ENCODE data around the gene USP22. TPM values are rescaled to one million over a fixed set of nuclear protein-coding genes. Genes with fewer than 3 reads are reported as not detected.

The USP22 gene
- polyA plus RNA-seq, 3 donors, result 20.4 to 69.9 (median 27.3) TPM

DNA sequence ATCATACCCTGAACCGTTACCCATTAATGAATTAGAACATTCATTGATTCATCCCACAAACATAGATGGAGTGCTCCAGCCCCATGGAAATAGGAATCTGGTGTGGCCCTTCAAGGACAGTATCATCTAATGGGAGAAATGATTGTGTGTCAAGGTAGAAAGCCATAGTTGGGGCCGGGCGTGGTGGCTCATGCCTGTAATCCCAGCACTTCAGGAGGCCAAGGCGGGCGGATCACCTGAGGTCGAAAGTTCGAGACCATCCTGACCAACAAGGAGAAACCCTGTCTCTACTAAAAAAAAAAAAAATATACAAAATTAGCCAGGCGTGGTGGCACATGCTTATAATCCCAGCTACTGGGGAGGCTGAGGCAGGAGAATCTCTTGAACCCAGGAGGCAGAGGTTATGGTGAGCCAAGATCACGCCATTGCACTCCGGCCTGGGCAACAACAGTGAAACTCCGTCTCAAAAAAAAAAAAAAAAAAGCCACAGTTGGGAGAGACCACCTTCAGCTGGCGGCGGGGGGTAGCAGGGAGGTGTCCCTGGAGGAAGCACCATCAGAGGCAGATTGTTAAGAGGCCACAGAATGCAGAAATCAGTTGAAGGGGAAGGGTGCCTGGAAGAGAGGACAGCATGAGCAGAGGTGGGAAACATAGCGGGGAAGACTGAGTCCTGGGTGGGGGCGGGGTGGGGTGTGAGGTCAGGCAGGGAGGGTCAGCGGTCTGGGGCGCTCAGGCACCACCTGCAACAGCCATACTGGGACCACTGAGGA, 60.0 kb downstream of the USP22 start:
- TF ChIP-seq, protein P1, sequence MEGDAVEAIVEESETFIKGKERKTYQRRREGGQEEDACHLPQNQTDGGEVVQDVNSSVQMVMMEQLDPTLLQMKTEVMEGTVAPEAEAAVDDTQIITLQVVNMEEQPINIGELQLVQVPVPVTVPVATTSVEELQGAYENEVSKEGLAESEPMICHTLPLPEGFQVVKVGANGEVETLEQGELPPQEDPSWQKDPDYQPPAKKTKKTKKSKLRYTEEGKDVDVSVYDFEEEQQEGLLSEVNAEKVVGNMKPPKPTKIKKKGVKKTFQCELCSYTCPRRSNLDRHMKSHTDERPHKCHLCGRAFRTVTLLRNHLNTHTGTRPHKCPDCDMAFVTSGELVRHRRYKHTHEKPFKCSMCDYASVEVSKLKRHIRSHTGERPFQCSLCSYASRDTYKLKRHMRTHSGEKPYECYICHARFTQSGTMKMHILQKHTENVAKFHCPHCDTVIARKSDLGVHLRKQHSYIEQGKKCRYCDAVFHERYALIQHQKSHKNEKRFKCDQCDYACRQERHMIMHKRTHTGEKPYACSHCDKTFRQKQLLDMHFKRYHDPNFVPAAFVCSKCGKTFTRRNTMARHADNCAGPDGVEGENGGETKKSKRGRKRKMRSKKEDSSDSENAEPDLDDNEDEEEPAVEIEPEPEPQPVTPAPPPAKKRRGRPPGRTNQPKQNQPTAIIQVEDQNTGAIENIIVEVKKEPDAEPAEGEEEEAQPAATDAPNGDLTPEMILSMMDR (IDR thresholded peaks at IDR 0.05), result no peak
- no peaks in the 10 kb centered on the region for H3K9me3 ChIP-seq (replicated peaks in 1 of 2; ENCODE audit: control insufficient read depth in 1 of 2, insufficient read depth in 1 of 2, low read length in 2 of 2)
- H3K36me3 ChIP-seq (replicated peaks in 1 of 2; ENCODE audit: control insufficient read depth in 1 of 2, insufficient read depth in 2 of 2, low read length in 2 of 2), result no peaks in the 10 kb centered on the region
- no peaks in the 10 kb centered on the region for H4K20me1 ChIP-seq (ENCODE audit: insufficient read depth, low read length)
- H3K27ac ChIP-seq (ENCODE audit: low read depth in 1 of 2, low read length in 2 of 2), result no peak overlapping the region
- H3K9ac ChIP-seq (ENCODE audit: insufficient read depth, low read length, poor library complexity, severe bottlenecking), result no peak overlapping the region
- no peak for DNase-seq
- intact Hi-C loops (cut with micrococcal nuclease), result no loop called here
- 95% methylated on average over 5 of the region's 17 CpGs for WGBS (ENCODE audit: insufficient coverage)
- H3K79me2 ChIP-seq (ENCODE audit: insufficient read depth, low read length), result no peaks in the 10 kb centered on the region
- Mint-ChIP-seq H3K4me3 (no peak overlapping the region), H3K4me1 (peaks cover 8% of the 10 kb centered on the region), H3K27ac (no peak overlapping the region), H3K27me3 (ENCODE audit: low read depth in 3 of 3) (peaks cover 3 to 11% (median 10%) of the 10 kb centered on the region in 3 donors), H3K36me3 (no peaks in the 10 kb centered on the region), H3K9me3 (peaks cover 0 to 3% (median 0%) of the 10 kb centered on the region in 7 donors)
- no peaks in the 10 kb centered on the region for H3K27me3 ChIP-seq (ENCODE audit: control insufficient read depth in 2 of 2, insufficient read depth in 2 of 2, low read length in 2 of 2)
- no peak overlapping the region for H3K4me2 ChIP-seq (replicated peaks; ENCODE audit: extremely low read depth, low read length, poor library complexity, severe bottlenecking)
- no peaks in the 10 kb centered on the region for H3K4me1 ChIP-seq (ENCODE audit: control insufficient read depth in 1 of 2, insufficient read depth in 2 of 2, low read length in 2 of 2)
- H3K4me3 ChIP-seq (replicated peaks in 1 of 3; ENCODE audit: low read depth in 2 of 3, low read length in 3 of 3), result no peak overlapping the region
- H2AFZ ChIP-seq (ENCODE audit: insufficient read depth, low read depth, low read length, poor library complexity, severe bottlenecking), result no peak overlapping the region

DNA sequence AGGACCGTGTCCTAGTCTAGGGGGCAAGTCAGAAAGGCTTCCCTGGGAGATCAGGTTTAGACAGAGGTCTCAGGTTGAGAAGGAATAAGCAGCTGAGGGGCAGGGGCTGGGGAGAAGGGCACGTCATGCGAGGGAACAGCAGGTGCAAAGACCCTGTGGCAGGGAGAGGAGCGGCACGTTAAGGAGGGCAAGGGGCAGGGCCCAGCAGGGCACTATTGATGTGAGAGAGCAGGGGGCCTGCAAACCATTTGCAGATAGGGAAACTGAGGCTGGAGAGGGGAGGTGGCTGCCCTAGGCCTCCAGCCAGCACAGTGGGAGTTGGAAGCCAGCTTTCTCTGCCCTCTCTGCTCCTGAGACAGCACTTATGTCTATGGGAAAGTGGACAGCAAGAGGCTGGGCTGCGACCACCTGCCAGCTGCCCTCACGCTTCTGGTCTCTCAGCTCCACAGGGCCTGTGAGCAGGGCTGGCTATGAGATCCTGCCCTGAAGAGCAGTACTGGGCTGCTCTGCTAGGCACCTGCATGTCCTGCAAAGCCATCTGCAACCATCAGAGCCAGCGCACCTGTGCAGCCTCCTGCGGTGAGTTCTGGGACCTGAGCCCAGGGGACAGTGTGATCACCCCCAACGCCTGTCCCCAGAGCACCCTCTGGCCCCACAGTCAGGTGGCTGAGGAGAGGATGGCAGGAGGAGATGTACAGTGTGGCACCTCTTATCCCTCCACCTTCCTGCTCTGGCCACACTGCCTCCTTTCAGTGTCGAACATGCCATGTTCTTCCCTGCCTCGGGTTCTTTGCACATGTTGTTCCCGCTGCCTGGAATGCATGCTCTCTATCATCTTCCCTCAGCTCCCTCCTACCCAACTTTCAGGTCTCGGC, 61.5 kb downstream of the USP22 start:
- H3K79me2 ChIP-seq (ENCODE audit: insufficient read depth, low read length), result no peaks in the 10 kb centered on the region
- DNase-seq, result no peak
- H3K36me3 Mint-ChIP-seq, result no peaks in the 10 kb centered on the region
- no peaks in the 10 kb centered on the region for H3K9me3 ChIP-seq (replicated peaks in 1 of 2; ENCODE audit: control insufficient read depth in 1 of 2, insufficient read depth in 1 of 2, low read length in 2 of 2)
- no peak overlapping the region for H3K4me3 ChIP-seq (replicated peaks in 1 of 3; ENCODE audit: low read depth in 2 of 3, low read length in 3 of 3)
- no peaks in the 10 kb centered on the region for H3K4me1 ChIP-seq (ENCODE audit: control insufficient read depth in 1 of 2, insufficient read depth in 2 of 2, low read length in 2 of 2)
- H3K27me3 Mint-ChIP-seq (ENCODE audit: low read depth in 3 of 3), result peaks cover 3 to 14% (median 11%) of the 10 kb centered on the region in 3 donors
- H3K27me3 ChIP-seq (ENCODE audit: control insufficient read depth in 2 of 2, insufficient read depth in 2 of 2, low read length in 2 of 2), result no peaks in the 10 kb centered on the region
- no peak overlapping the region for H3K4me3 Mint-ChIP-seq
- H3K4me2 ChIP-seq (replicated peaks; ENCODE audit: extremely low read depth, low read length, poor library complexity, severe bottlenecking), result no peak overlapping the region
- peaks cover 0 to 3% (median 0%) of the 10 kb centered on the region in 7 donors for H3K9me3 Mint-ChIP-seq
- H3K27ac ChIP-seq (ENCODE audit: low read depth in 1 of 2, low read length in 2 of 2), result no peak overlapping the region
- no peak overlapping the region for H3K9ac ChIP-seq (ENCODE audit: insufficient read depth, low read length, poor library complexity, severe bottlenecking)
- TF ChIP-seq, protein P1 (IDR thresholded peaks at IDR 0.05), result no peak
- H3K4me1 Mint-ChIP-seq, result peaks cover 11% of the 10 kb centered on the region
- no peaks in the 10 kb centered on the region for H4K20me1 ChIP-seq (ENCODE audit: insufficient read depth, low read length)
- no peaks in the 10 kb centered on the region for H3K36me3 ChIP-seq (replicated peaks in 1 of 2; ENCODE audit: control insufficient read depth in 1 of 2, insufficient read depth in 2 of 2, low read length in 2 of 2)
- H2AFZ ChIP-seq (ENCODE audit: insufficient read depth, low read depth, low read length, poor library complexity, severe bottlenecking), result no peak overlapping the region
- intact Hi-C loops (cut with micrococcal nuclease), result no loop called here
- H3K27ac Mint-ChIP-seq, result peak overlapping the region in 1 of 7 donors; percentile 31
- WGBS (ENCODE audit: insufficient coverage), result 93% methylated on average over 12 of the region's 14 CpGs

Measured in CD14-positive monocyte (primary cell).